Endothelial cell of umbilical vein (primary cell): ENCODE results near the gene ZIM2. TPM values are rescaled to one million over a fixed set of nuclear protein-coding genes. Genes with fewer than 3 reads are reported as not detected.

Experiments
- BruUV-seq: library from RNA; stranded (reverse); fragments of 400-500 nt; replicated peaks from 2 replicates; lab custom pipeline; 2021; lab: Mats Ljungman, UMichigan
- CTCF ChIA-PET: fragments of 300-600, 350-600 bp; sonication (Branson Sonifier 250); formaldehyde crosslinking; loops from one replicate; lab custom pipeline; 2021; ENCODE audit warnings: antibody characterized with exemption, inconsistent platforms; lab: Charles Lee
- POLR2A ChIA-PET: fragments of 300-600, 350-600 bp; sonication (Branson Sonifier 250); formaldehyde crosslinking; loops from one replicate; lab custom pipeline; 2021; ENCODE audit warnings: antibody characterized with exemption, inconsistent platforms; lab: Charles Lee
- DNase-seq: peaks from one replicate; pipeline ENCODE4 v3.0.0-alpha.2; 2011; ENCODE audit warnings: low read depth, low spot score
- FAIRE-seq: peaks from 2 replicates; lab custom pipeline; 2011; peaks lifted over from hg19 to GRCh38; lab: Jason Lieb, UNC
- H2AFZ ChIP-seq: 2 replicates; pipeline ENCODE4 v1.6.0; 2012; ENCODE audit warnings: low read depth, low read length, control low read depth, inconsistent platforms
- H3K27ac ChIP-seq: 2 replicates; pipeline ENCODE4 v1.5.1; 2011; ENCODE audit warnings: low read depth, mild to moderate bottlenecking, control low read depth, low read length, moderate library complexity; ENCODE audit not compliant: insufficient read depth
- H3K27me3 ChIP-seq, 2 experiments: 2 replicates each; pipeline versions ENCODE4 v1.6.0 to v1.6.1; 2011; ENCODE audit warnings: low read length in 2 of 2, mixed read lengths in 1 of 2; ENCODE audit not compliant: control insufficient read depth in 2 of 2, insufficient read depth in 2 of 2
- H3K36me3 ChIP-seq, 2 experiments: 2 replicates in 1 of 2; 3 replicates in 1 of 2; pipeline ENCODE4 v1.5.1; 2011; ENCODE audit warnings: low read length in 2 of 2, mild to moderate bottlenecking in 1 of 2, moderate library complexity in 1 of 2; ENCODE audit not compliant: control insufficient read depth in 2 of 2, insufficient read depth in 2 of 2; ENCODE audit errors: extremely low read depth in 1 of 2
- H3K4me1 ChIP-seq: 3 replicates; pipeline ENCODE4 v1.5.1; 2011; ENCODE audit warnings: mild to moderate bottlenecking, low read length; ENCODE audit not compliant: control insufficient read depth, insufficient read depth; ENCODE audit errors: extremely low read depth
- H3K4me2 ChIP-seq: 2 replicates; pipeline ENCODE4 v1.6.1; 2011; ENCODE audit warnings: low read length, control low read depth, mixed read lengths; ENCODE audit not compliant: insufficient read depth
- H3K4me3 ChIP-seq, 3 experiments: fragments of 200-600 bp in 1 of 3; sonication (generic), shearing (Covaris generic) in 1 of 3; replicated peaks in 1 of 3; 2 replicates each; pipeline ENCODE4 v1.5.1; 2011 to 2016; ENCODE audit warnings: control low read depth in 3 of 3, low read length in 3 of 3, mild to moderate bottlenecking in 2 of 3, inconsistent platforms in 1 of 3, low read depth in 1 of 3, moderate library complexity in 1 of 3; ENCODE audit not compliant: insufficient read depth in 1 of 3
- H3K79me2 ChIP-seq: 2 replicates; pipeline ENCODE4 v1.6.0; 2012; ENCODE audit warnings: low read length, inconsistent platforms; ENCODE audit not compliant: control insufficient read depth, insufficient read depth
- H3K9ac ChIP-seq: replicated peaks from 2 replicates; pipeline ENCODE3; 2011; ENCODE audit warnings: low read length, control low read depth; ENCODE audit not compliant: insufficient read depth; ENCODE audit errors: extremely low read depth
- H3K9me1 ChIP-seq: replicated peaks from 3 replicates; pipeline ENCODE4 v1.6.0; 2011; ENCODE audit warnings: mild to moderate bottlenecking, low read length; ENCODE audit not compliant: control insufficient read depth, insufficient read depth; ENCODE audit errors: extremely low read depth
- H3K9me3 ChIP-seq: replicated peaks from 2 replicates; pipeline ENCODE4 v1.5.1; 2012; ENCODE audit warnings: low read length, inconsistent platforms; ENCODE audit not compliant: control insufficient read depth, insufficient read depth
- H4K20me1 ChIP-seq: replicated peaks from 2 replicates; pipeline ENCODE3; 2011; ENCODE audit warnings: mild to moderate bottlenecking, low read length; ENCODE audit not compliant: control insufficient read depth, insufficient read depth; ENCODE audit errors: extremely low read depth
- EZH2 ChIP-seq: IDR thresholded peaks from 2 replicates; pipeline ENCODE4 v1.6.1; 2012; ENCODE audit warnings: borderline replicate concordance, low read depth, mild to moderate bottlenecking, moderate library complexity, low read length, inconsistent platforms; ENCODE audit not compliant: severe bottlenecking
- FOS ChIP-seq: IDR thresholded peaks from 2 replicates; pipeline ENCODE4 v1.6.1; 2011; ENCODE audit warnings: mild to moderate bottlenecking, low read length, moderate library complexity, borderline replicate concordance; ENCODE audit not compliant: insufficient read depth
- GATA2 ChIP-seq: IDR thresholded peaks from 2 replicates; pipeline ENCODE4 v1.7.0; 2011; ENCODE audit warnings: low read depth, mild to moderate bottlenecking, moderate library complexity, mixed read lengths, low read length; ENCODE audit not compliant: insufficient read length, insufficient read depth
- JUN ChIP-seq: IDR thresholded peaks from 2 replicates; pipeline ENCODE4 v1.6.1; 2011; ENCODE audit warnings: borderline replicate concordance, low read depth; ENCODE audit not compliant: insufficient read length, insufficient read depth
- MYC ChIP-seq: IDR thresholded peaks from one replicate; pipeline ENCODE4 v1.6.1; 2011; ENCODE audit warnings: mild to moderate bottlenecking, low read depth, low read length
- POLR2A ChIP-seq: IDR thresholded peaks from 2 replicates; pipeline ENCODE4 v1.6.1; 2012; ENCODE audit warnings: low read depth, mild to moderate bottlenecking, control low read depth, low read length
- POLR2AphosphoS5 ChIP-seq: IDR thresholded peaks from 2 replicates; pipeline ENCODE4 v1.6.1; 2012; ENCODE audit warnings: low read depth, mild to moderate bottlenecking, control low read depth, low read length, moderate library complexity; ENCODE audit not compliant: insufficient read depth
- dilution Hi-C: fragments of 300-500 bp; cut with MboI; formaldehyde crosslinking; loops from one replicate; pipeline ENCODE4 v1.15.0; 2019; ENCODE audit warnings: low sequenced_read_pairs; ENCODE audit not compliant: extremely low pct_ligation_motif_present
- intact Hi-C: fragments of 100-400 bp; cut with micrococcal nuclease; formaldehyde crosslinking; loops from one replicate; pipeline ENCODE4 v1.10.0; 2022
- polyA plus RNA-seq, 4 experiments: library from polyadenylated mRNA; depleted of rRNA in 3 of 4; stranded (reverse) in 3 of 4; unstranded in 1 of 4; fragments of >200 nt; gene quantifications; 2 replicates each; pipeline versions ENCODE4 v1.2.1 to v1.2.3, GENCODE V29; 2011 to 2012; ENCODE audit warnings: missing spikeins in 1 of 4
- total RNA-seq: library from RNA; stranded (reverse); gene quantifications from 2 replicates; pipeline ENCODE4 v1.2.3, GENCODE V29; 2021
- TF ChIP-seq, protein P1 (sequence below): IDR thresholded peaks from 2 replicates; pipeline ENCODE4 v1.6.1; 2011; ENCODE audit not compliant: insufficient read depth, insufficient read length
- TF ChIP-seq, protein P2 (sequence below), 2 donors: IDR thresholded peaks; 1 replicate in 1 of 2; 2 replicates in 1 of 2; pipeline ENCODE4 v1.5.1; 2011; ENCODE audit warnings: low read length in 2 of 2, mild to moderate bottlenecking in 2 of 2, moderate library complexity in 2 of 2, control low read depth in 1 of 2, inconsistent platforms in 1 of 2, low read depth in 1 of 2; ENCODE audit not compliant: insufficient read depth in 1 of 2; ENCODE audit errors: extremely low read depth in 1 of 2

Gene ZIM2
- total and polyA plus RNA-seq, 2 donors (not counting 3 experiments of a cell fraction or from before 2014, with no cell fraction given), result not detected

- ChIA-PET CTCF (no interaction called here), POLR2A (no interaction called here)
- dilution Hi-C loops, result no loop called here
- H3K9ac ChIP-seq, result no peak overlapping the region
- no TSS peak for BruUV-seq
- no peaks in the 10 kb centered on the region for H3K27me3 ChIP-seq
- H3K4me1 ChIP-seq, result no peaks in the 10 kb centered on the region
- H3K4me2 ChIP-seq, result no peak overlapping the region
- peaks cover 2% of the 10 kb centered on the region for H3K9me3 ChIP-seq
- no peak overlapping the region for H3K27ac ChIP-seq
- intact Hi-C loops, result no loop called here
- H2AFZ ChIP-seq, result no peak overlapping the region
- H4K20me1 ChIP-seq, result no peaks in the 10 kb centered on the region
- H3K4me3 ChIP-seq, result no peak overlapping the region
- DNase-seq, result no peak
- H3K79me2 ChIP-seq, result no peaks in the 10 kb centered on the region
- no peak for TF ChIP-seq GATA2
- no peak for TF ChIP-seq EZH2
- TF ChIP-seq POLR2A, result no peak
- TF ChIP-seq JUN, result no peak
- TF ChIP-seq, protein P1, sequence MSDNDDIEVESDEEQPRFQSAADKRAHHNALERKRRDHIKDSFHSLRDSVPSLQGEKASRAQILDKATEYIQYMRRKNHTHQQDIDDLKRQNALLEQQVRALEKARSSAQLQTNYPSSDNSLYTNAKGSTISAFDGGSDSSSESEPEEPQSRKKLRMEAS, result no peak
- no peak for TF ChIP-seq MYC
- TF ChIP-seq, protein P2, sequence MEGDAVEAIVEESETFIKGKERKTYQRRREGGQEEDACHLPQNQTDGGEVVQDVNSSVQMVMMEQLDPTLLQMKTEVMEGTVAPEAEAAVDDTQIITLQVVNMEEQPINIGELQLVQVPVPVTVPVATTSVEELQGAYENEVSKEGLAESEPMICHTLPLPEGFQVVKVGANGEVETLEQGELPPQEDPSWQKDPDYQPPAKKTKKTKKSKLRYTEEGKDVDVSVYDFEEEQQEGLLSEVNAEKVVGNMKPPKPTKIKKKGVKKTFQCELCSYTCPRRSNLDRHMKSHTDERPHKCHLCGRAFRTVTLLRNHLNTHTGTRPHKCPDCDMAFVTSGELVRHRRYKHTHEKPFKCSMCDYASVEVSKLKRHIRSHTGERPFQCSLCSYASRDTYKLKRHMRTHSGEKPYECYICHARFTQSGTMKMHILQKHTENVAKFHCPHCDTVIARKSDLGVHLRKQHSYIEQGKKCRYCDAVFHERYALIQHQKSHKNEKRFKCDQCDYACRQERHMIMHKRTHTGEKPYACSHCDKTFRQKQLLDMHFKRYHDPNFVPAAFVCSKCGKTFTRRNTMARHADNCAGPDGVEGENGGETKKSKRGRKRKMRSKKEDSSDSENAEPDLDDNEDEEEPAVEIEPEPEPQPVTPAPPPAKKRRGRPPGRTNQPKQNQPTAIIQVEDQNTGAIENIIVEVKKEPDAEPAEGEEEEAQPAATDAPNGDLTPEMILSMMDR (IDR thresholded peaks at IDR 0.05; ENCODE audit: extremely low read depth in 1 of 2, insufficient read depth in 1 of 2, low read depth in 1 of 2, low read length in 2 of 2), result no peak
- no peak for TF ChIP-seq POLR2AphosphoS5
- TF ChIP-seq FOS, result no peak
- no peak for FAIRE-seq
- H3K36me3 ChIP-seq, result no peaks in the 10 kb centered on the region
- no peaks in the 10 kb centered on the region for H3K9me1 ChIP-seq
Measured at GRCh38 chr19:56848166-56848565, 7.6 kb upstream of the ZIM2 start.
